Measurements from ENCODE around the gene ROCK2.

GRCh38 chr2:11142987-11143386 is 201.4 kb downstream of the ROCK2 start:
- no peak for TF ChIP-seq CTCF (tag by site-specific recombination; IDR thresholded peaks at IDR 0.05)
- no peak for TF ChIP-seq ZNF670 (tag by site-specific recombination; IDR thresholded peaks at IDR 0.05; ENCODE audit: low read depth)
- no peak for TF ChIP-seq GLIS2 (tag by site-specific recombination; IDR thresholded peaks at IDR 0.05)
- no peak for TF ChIP-seq TRIM28 (IDR thresholded peaks at IDR 0.05; ENCODE audit: borderline replicate concordance, low read length)

All from HEK293 (cell line).